ENCODE data around the gene PASK.
"Not testable (repeated sequence)": the region's sequence is repeated elsewhere in the genome, so short reads cannot be mapped to it uniquely, and the experiment has no call there.

Gene PASK

DNA sequence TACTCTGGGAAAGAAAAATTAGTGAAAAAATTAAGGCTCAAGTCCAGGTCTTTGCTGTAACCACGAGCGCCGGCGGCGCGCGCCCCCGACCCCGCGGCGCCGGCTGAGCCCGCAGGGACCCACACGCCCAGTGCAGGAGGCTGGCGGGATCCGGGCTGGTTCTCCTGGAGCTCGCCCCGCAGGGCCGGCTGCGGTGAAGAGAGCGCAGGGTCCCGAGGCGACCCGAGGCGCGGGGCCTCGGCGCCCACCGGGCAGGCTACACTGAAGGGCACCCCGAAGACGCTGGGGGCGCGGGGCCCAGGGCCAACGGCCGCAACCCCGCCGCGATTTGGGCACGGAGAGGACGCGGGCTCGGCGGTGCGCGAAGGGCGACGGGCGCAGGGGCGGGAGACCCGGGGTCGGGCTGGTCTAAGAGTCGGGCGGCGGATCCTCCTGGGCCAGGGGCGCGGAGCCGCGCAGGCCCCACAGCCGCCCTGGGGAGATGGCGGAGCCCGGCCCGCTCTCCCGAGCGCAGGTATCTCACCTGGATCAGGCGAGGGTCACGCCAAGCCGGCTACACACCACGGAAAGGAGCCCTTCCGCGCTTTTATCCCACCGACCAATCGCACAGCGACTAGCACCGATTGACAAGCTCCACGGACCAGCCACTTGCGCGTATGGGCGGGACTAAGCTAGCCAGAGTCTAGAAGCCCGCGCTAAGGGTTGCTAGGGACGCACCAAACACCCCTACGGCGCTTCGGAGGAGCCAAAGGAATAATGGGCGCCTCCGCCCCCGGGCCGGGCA lies at the start of gene PASK:
PASK (minus strand) TSS at position 582 of the 784 bp plus-strand sequence. CDS start 6,440 bp downstream, outside the sequence.
- ChIA-PET CTCF (interaction anchor here (0.6 kb wide), 1 partner anchor 48 kb away, joined by 3 read pairs; no protein-coding TSS in a partner anchor), POLR2A (interaction anchor here (0.8 to 2.0 kb wide), 6 partner anchors 8 to 166 kb away, joined by 3 to 9 read pairs (median 4); partner anchors contain the start of gene MTERF4)
- DNase-seq (ENCODE audit: extremely low spot score), result peak; percentile 87
- TF ChIP-seq CTBP1 (IDR thresholded peaks at IDR 0.05; ENCODE audit: borderline replicate concordance), result no peak
- TF ChIP-seq, protein P1, sequence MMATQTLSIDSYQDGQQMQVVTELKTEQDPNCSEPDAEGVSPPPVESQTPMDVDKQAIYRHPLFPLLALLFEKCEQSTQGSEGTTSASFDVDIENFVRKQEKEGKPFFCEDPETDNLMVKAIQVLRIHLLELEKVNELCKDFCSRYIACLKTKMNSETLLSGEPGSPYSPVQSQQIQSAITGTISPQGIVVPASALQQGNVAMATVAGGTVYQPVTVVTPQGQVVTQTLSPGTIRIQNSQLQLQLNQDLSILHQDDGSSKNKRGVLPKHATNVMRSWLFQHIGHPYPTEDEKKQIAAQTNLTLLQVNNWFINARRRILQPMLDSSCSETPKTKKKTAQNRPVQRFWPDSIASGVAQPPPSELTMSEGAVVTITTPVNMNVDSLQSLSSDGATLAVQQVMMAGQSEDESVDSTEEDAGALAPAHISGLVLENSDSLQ (IDR thresholded peaks at IDR 0.05), result peak; percentile 98
- no peak for TF ChIP-seq ELF4 (IDR thresholded peaks at IDR 0.05)
- TF ChIP-seq FOXK2 (IDR thresholded peaks at IDR 0.05), result no peak
- TF ChIP-seq L3MBTL2 (conservative IDR thresholded peaks at IDR 0.05), result peak; percentile 55; the same call in 1 of the 2 replicates
- TF ChIP-seq NFRKB (IDR thresholded peaks at IDR 0.05), result no peak
- no peak for TF ChIP-seq SP1 (IDR thresholded peaks at IDR 0.05)
- TF ChIP-seq TARDBP (IDR thresholded peaks at IDR 0.05), result no peak

DNA sequence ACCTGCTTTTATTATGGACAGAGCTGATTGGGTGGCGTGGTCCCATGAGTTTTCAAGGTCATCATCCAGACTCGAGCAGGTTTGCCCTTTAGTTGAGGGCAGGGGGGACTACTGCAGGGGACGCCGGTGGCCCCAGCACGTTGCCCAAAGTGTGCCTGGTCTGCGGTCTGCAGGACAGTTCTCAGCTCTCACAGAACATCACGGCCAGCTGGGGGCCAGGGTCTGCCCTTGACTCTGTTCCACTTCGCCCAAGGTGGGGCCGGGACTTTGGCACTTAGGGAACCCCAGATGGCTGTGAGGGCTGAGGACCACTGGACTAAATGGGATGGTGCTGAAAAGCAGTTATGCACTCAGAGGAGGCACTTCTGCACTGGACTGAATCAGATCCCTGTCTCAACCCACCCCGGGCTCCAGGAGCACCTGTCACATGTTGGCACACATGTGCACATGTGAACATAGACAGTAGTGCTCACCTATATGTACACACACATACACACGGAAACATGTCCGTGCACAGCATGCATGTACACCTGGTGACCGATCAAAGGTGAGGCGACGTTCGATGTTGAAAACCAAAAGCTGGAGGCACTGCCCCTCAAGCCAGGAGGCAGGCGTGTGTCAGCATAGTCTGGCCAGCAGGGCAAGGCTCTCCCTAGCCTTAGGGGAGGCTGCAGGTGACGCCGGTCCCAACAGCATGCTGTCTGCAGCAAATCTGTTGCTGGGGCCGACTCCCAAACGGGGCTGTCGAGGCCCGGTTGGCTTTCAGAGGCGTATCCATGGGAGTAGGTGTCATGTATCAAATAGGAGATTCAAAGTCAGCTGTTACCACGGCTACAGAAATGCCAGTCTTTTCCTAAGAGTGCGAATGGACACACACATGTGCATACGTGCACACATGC lies 49.4 kb upstream of the PASK start:
- TF ChIP-seq BHLHE40 (IDR thresholded peaks at IDR 0.05; ENCODE audit: borderline replicate concordance) (no peak), HDGF (IDR thresholded peaks at IDR 0.05; ENCODE audit: borderline replicate concordance) (no peak), TARDBP (IDR thresholded peaks at IDR 0.05) (no peak), FOXM1 (IDR thresholded peaks at IDR 0.05; ENCODE audit: borderline replicate concordance) (no peak), ARNT (IDR thresholded peaks at IDR 0.05) (no peak), FOXA1 (IDR thresholded peaks at IDR 0.05) (no peak), L3MBTL2 (conservative IDR thresholded peaks at IDR 0.05) (no peak), ELF4 (IDR thresholded peaks at IDR 0.05) (no peak), ZNF384 (IDR thresholded peaks at IDR 0.05) (no peak), SP1 (IDR thresholded peaks at IDR 0.05) (no peak), SUZ12 (IDR thresholded peaks at IDR 0.05) (no peak), LEF1 (IDR thresholded peaks at IDR 0.05; ENCODE audit: borderline replicate concordance) (no peak), NFRKB (IDR thresholded peaks at IDR 0.05) (no peak), FOXK2 (IDR thresholded peaks at IDR 0.05) (no peak), CTBP1 (IDR thresholded peaks at IDR 0.05; ENCODE audit: borderline replicate concordance) (no peak)
- TF ChIP-seq, protein P1 (IDR thresholded peaks at IDR 0.05), result no peak
- ChIA-PET POLR2A (no interaction called here), CTCF (no interaction called here)
- DNase-seq (ENCODE audit: extremely low spot score), result no peak

DNA sequence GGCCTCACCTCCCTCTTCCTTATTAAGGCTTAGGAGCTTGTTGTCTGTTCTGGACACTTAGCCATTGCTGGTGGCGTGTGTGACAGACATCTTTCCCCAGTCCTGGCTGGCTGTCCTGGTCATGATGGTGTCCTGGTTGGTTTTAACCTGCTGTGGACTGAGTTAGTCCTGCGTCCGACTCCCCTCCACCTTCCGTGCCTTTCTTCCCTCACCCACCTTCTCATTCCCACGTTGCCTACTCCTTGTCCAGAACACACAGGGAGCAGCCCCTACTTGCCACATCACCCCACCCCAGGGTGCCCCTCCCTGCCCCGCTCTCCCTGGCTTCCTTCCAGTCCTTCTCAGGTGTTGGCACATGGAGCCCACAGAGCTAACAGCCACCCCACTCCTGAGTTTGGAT lies 48.7 kb upstream of the PASK start:
- TF ChIP-seq BHLHE40 (IDR thresholded peaks at IDR 0.05; ENCODE audit: borderline replicate concordance) (no peak), TARDBP (IDR thresholded peaks at IDR 0.05) (no peak), FOXA1 (IDR thresholded peaks at IDR 0.05) (no peak), FOXM1 (IDR thresholded peaks at IDR 0.05; ENCODE audit: borderline replicate concordance) (no peak), NFRKB (IDR thresholded peaks at IDR 0.05) (no peak), SP1 (IDR thresholded peaks at IDR 0.05) (no peak)
- TF ChIP-seq, protein P1 (IDR thresholded peaks at IDR 0.05), result no peak
- DNase-seq (ENCODE audit: extremely low spot score), result no peak
- POLR2A ChIA-PET, result no interaction called here
- CTCF ChIA-PET, result no interaction called here

DNA sequence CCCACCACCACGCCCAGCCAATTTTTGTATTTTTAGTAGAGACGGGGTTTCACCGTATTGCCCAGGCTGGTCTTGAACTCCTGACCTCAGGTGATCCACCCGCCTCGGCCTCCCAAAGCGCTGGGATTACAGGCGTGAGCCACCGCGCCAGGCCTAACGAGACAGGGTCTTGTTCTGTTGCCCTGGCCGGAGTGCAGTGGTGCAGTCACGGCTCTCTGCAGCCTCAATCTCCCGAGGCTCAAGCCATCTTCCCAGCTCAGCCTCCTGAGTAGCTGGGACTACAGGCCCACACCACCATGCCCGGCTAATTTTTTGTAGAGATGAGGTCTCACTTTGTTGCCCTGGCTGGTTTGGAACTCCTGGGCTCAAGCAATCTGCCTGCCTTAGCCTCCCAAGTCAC lies 48.0 kb upstream of the PASK start:
- POLR2A ChIA-PET; DNase-seq (ENCODE audit: extremely low spot score): not testable (repeated sequence)
- CTCF ChIA-PET, result interaction anchor here (0.7 kb wide), 1 partner anchor 48 kb away, joined by 3 read pairs; the partner anchor contains the start of gene PASK

DNA sequence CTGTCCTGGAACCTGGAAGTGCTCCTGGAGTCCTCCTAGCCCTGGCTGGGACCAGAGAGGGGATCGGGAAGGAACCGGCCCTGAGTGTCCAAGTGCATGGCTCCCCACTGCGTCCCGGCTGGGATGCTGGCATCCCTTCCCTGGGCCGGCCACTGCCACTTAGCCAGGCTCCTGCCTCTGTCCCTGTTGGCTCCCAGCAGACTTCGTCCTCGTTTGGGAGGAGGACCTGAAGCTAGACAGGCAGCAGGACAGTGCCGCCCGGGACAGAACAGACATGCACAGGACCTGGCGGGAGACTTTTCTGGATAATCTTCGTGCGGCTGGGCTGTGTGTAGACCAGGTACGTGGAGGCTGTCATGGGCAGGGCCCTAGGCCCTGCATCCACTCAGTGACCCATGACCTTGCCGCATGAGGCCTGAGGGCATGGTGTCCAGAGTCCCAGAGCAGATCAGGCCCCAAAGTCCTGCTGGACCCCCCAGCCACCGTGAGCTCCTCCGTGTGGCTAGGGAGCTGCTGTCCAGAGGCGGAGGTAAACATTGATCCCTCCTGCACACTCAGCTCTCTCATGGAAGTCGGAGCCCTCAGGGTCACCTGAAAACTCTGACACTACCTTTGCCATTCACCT lies 46.3 kb upstream of the PASK start:
- ChIA-PET CTCF (no interaction called here), POLR2A (no interaction called here)
- TF ChIP-seq BHLHE40 (IDR thresholded peaks at IDR 0.05; ENCODE audit: borderline replicate concordance), result no peak
- TF ChIP-seq NFRKB (IDR thresholded peaks at IDR 0.05), result no peak
- no peak for TF ChIP-seq ZNF384 (IDR thresholded peaks at IDR 0.05)
- no peak for TF ChIP-seq LEF1 (IDR thresholded peaks at IDR 0.05; ENCODE audit: borderline replicate concordance)
- no peak for TF ChIP-seq CTBP1 (IDR thresholded peaks at IDR 0.05; ENCODE audit: borderline replicate concordance)
- no peak for TF ChIP-seq FOXA1 (IDR thresholded peaks at IDR 0.05)
- TF ChIP-seq, protein P1 (IDR thresholded peaks at IDR 0.05), result no peak
- TF ChIP-seq SP1 (IDR thresholded peaks at IDR 0.05), result no peak
- TF ChIP-seq ELF4 (IDR thresholded peaks at IDR 0.05), result no peak
- no peak for TF ChIP-seq SUZ12 (IDR thresholded peaks at IDR 0.05)
- no peak for TF ChIP-seq HDGF (IDR thresholded peaks at IDR 0.05; ENCODE audit: borderline replicate concordance)
- TF ChIP-seq TARDBP (IDR thresholded peaks at IDR 0.05), result no peak
- no peak for DNase-seq (ENCODE audit: extremely low spot score)

Data from HEK293T (cell line).